Measurements from ENCODE around the gene DBH. TPM values are rescaled to one million over a fixed set of nuclear protein-coding genes. Genes with fewer than 3 reads are reported as not detected.

The DBH gene
- total and polyA plus RNA-seq, 10 of the 15 experiments (the other 5 are each of a cell fraction or from before 2014, with no cell fraction given), result not detected

GRCh38 chr9:133640160-133640559 lies 4.0 kb downstream of the DBH start (continued):
- TF ChIP-seq CUX1 (IDR thresholded peaks at IDR 0.05; ENCODE audit: insufficient replicate concordance, low read depth, low read length), result no peak
- TF ChIP-seq PKNOX1 (IDR thresholded peaks at IDR 0.05), result no peak
- TF ChIP-seq NFIC (IDR thresholded peaks at IDR 0.05; ENCODE audit: low read depth, low read length), result no peak
- no peak for TF ChIP-seq TCF12 (IDR thresholded peaks at IDR 0.05; ENCODE audit: low read depth, low read length)
- TF ChIP-seq FOS (IDR thresholded peaks at IDR 0.05; ENCODE audit: borderline replicate concordance, extremely low read depth, insufficient read length), result no peak
- TF ChIP-seq RAD51 (IDR thresholded peaks at IDR 0.05), result no peak
- TF ChIP-seq WRNIP1 (IDR thresholded peaks at IDR 0.05; ENCODE audit: borderline replicate concordance, low read depth, low read length), result no peak
- no peak for TF ChIP-seq ZNF24 (IDR thresholded peaks at IDR 0.05)
- no peak for TF ChIP-seq SMARCA5 (IDR thresholded peaks at IDR 0.05)
- TF ChIP-seq TCF3 (IDR thresholded peaks at IDR 0.05; ENCODE audit: borderline replicate concordance, insufficient read depth, low read depth, low read length), result no peak
